DOHH2 (cell line): ENCODE results near the gene CLDN5.

Experiments used
- H3F3A ChIP-seq: fragments of 200-600 bp; sonication (generic), shearing (Covaris generic); 2 replicates; pipeline ENCODE4 v1.6.0; 2016; ENCODE audit warnings: antibody characterized with exemption, mild to moderate bottlenecking; ENCODE audit not compliant: control insufficient read depth, insufficient read depth
- H3K27ac ChIP-seq: fragments of 200-600 bp; sonication (generic); 2 replicates; pipeline ENCODE4 v1.5.1; 2014; ENCODE audit warnings: low read depth, mild to moderate bottlenecking, low read length, moderate library complexity
- H3K27me3 ChIP-seq: fragments of 200-600 bp; sonication (generic); 2 replicates; pipeline ENCODE4 v1.6.1; 2014; ENCODE audit warnings: mild to moderate bottlenecking, low read length, mixed read lengths; ENCODE audit not compliant: control insufficient read depth
- H3K36me3 ChIP-seq: fragments of 200-600 bp; sonication (generic); 2 replicates; pipeline ENCODE4 v1.6.1; 2014; ENCODE audit warnings: mild to moderate bottlenecking, low read length, moderate library complexity, mixed read lengths; ENCODE audit not compliant: control insufficient read depth
- H3K4me1 ChIP-seq: fragments of 200-600 bp; sonication (generic); 2 replicates; pipeline ENCODE4 v1.6.1; 2014; ENCODE audit warnings: mild to moderate bottlenecking, low read length, mixed read lengths; ENCODE audit not compliant: control insufficient read depth
- H3K4me2 ChIP-seq: fragments of 200-600 bp; sonication (generic); 2 replicates; pipeline ENCODE4 v1.6.0; 2014; ENCODE audit warnings: mild to moderate bottlenecking, low read length, moderate library complexity
- H3K4me3 ChIP-seq: fragments of 200-600 bp; sonication (generic); 2 replicates; pipeline ENCODE4 v1.5.1; 2014; ENCODE audit warnings: mild to moderate bottlenecking, low read length, mixed read lengths
- H3K79me2 ChIP-seq: fragments of 200-600 bp; sonication (generic); 2 replicates; pipeline ENCODE4 v1.6.1; 2014; ENCODE audit warnings: mild to moderate bottlenecking, low read length, mixed read lengths; ENCODE audit not compliant: control insufficient read depth
- H3K9me2 ChIP-seq: fragments of 200-600 bp; sonication (generic); replicated peaks from 2 replicates; pipeline ENCODE4 v1.6.1; 2014; ENCODE audit warnings: mild to moderate bottlenecking, low read length, mixed read lengths; ENCODE audit not compliant: control insufficient read depth
- H3K9me3 ChIP-seq: fragments of 200-600 bp; sonication (generic); 2 replicates; pipeline ENCODE4 v1.6.1; 2014; ENCODE audit warnings: antibody characterized with exemption, low read length, mixed read lengths; ENCODE audit not compliant: control insufficient read depth, insufficient read depth
- H4K20me1 ChIP-seq: fragments of 200-600 bp; sonication (generic); 2 replicates; pipeline ENCODE4 v1.6.0; 2014; ENCODE audit warnings: low read depth, mild to moderate bottlenecking, antibody characterized with exemption, low read length, moderate library complexity; ENCODE audit not compliant: control insufficient read depth, insufficient read depth
- EZH2phosphoT487 ChIP-seq: fragments of 200-600 bp; sonication (generic); IDR thresholded peaks from 2 replicates; pipeline ENCODE4 v1.6.1; 2017; ENCODE audit warnings: borderline replicate concordance, mild to moderate bottlenecking, antibody characterized with exemption, low read length, moderate library complexity, mixed read lengths
- TF ChIP-seq, protein P1 (sequence below): fragments of 200-600 bp; sonication (generic); IDR thresholded peaks from one replicate; pipeline ENCODE4 v1.5.1; 2014; ENCODE audit warnings: antibody characterized with exemption, mild to moderate bottlenecking, low read depth, low read length; ENCODE audit not compliant: poor library complexity, severe bottlenecking

The CLDN5 gene

DNA sequence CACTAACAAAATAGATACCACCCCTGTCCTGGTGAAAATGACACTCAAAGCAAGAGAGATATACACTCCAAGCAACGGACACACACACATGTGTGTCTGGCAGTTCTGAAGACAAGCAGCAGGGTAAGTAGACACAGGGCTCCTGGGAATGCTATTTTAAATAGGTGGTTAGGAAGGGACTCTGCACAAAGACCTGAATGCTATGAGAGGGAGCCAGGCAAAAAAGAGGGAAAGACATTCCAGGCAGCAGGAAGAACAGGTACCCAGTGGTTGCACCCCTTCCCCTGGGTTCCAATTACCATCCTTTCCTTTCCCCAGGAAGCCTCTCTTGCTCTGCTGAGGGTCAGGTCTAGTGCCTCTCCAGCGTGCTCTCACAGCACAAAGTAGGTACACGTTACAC, 48.2 kb downstream of the CLDN5 start:
- H3K27ac ChIP-seq: no peak overlapping the region
- H3K4me2 ChIP-seq: no peak overlapping the region
- no peak for TF ChIP-seq EZH2phosphoT487
- TF ChIP-seq, protein P1, sequence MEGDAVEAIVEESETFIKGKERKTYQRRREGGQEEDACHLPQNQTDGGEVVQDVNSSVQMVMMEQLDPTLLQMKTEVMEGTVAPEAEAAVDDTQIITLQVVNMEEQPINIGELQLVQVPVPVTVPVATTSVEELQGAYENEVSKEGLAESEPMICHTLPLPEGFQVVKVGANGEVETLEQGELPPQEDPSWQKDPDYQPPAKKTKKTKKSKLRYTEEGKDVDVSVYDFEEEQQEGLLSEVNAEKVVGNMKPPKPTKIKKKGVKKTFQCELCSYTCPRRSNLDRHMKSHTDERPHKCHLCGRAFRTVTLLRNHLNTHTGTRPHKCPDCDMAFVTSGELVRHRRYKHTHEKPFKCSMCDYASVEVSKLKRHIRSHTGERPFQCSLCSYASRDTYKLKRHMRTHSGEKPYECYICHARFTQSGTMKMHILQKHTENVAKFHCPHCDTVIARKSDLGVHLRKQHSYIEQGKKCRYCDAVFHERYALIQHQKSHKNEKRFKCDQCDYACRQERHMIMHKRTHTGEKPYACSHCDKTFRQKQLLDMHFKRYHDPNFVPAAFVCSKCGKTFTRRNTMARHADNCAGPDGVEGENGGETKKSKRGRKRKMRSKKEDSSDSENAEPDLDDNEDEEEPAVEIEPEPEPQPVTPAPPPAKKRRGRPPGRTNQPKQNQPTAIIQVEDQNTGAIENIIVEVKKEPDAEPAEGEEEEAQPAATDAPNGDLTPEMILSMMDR: no peak
- H3K4me1 ChIP-seq: peaks cover 18% of the 10 kb centered on the region
- no peaks in the 10 kb centered on the region for H3F3A ChIP-seq
- H3K27me3 ChIP-seq: no peaks in the 10 kb centered on the region
- H4K20me1 ChIP-seq: peaks cover 17% of the 10 kb centered on the region; the same call in 1 of the 2 replicates
- H3K9me2 ChIP-seq: no peaks in the 10 kb centered on the region
- H3K4me3 ChIP-seq: no peak overlapping the region
- peaks cover 70% of the 10 kb centered on the region for H3K79me2 ChIP-seq
- no peaks in the 10 kb centered on the region for H3K9me3 ChIP-seq
- H3K36me3 ChIP-seq: peaks cover 66% of the 10 kb centered on the region

DNA sequence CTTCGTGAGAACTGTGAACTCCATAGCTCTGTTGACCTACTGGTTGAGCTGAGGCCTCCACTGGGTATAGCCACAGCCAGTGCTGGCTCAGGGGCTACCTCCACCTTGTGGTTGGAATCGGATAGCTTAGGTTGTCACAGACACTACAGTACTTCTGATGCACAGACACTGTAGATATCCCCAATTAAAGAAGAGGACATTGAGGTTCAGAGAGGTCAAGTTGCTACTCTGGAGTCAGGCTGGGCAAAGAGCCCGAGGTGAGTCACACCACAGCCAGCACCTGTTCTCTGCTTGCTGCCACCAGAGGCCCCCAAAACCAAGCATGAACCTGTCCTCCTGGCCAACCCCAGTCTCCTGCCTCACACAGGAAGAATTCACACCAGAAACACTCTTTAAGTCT, 50.6 kb downstream of the CLDN5 start:
- Histone ChIP-seq H3K79me2 (peaks cover 53% of the 10 kb centered on the region), H3K4me1 (peaks cover 11% of the 10 kb centered on the region), H3K27me3 (no peaks in the 10 kb centered on the region), H3K36me3 (peaks cover 76% of the 10 kb centered on the region), H4K20me1 (peaks cover 11% of the 10 kb centered on the region; the same call in 1 of the 2 replicates), H3K4me3 (no peak overlapping the region), H3K9me3 (no peaks in the 10 kb centered on the region), H3K9me2 (no peaks in the 10 kb centered on the region), H3K27ac (no peak overlapping the region), H3K4me2 (no peak overlapping the region), H3F3A (no peaks in the 10 kb centered on the region)
- TF ChIP-seq EZH2phosphoT487: no peak
- TF ChIP-seq, protein P1: no peak
